ENCODE results near the gene LACC1.

GRCh38 chr13:43865892-43866291 is 13.8 kb upstream of the LACC1 start:
- no peak for TF ChIP-seq POLR2AphosphoS5 (IDR thresholded peaks at IDR 0.05; ENCODE audit: borderline replicate concordance, low read depth, low read length)
- no peak for TF ChIP-seq EZH2 (IDR thresholded peaks at IDR 0.05)

Data from SK-N-MC (cell line).